Fibroblast of lung (primary cell): ENCODE measurements around the gene DIAPH1. TPM values are rescaled to one million over a fixed set of nuclear protein-coding genes. Genes with fewer than 3 reads are reported as not detected.

Source experiments
- DNase-seq, 2 donors: peaks; one replicate each; pipeline versions ENCODE4 v3.0.0 to v3.0.0-alpha.2; 2010; ENCODE audit warnings: low read depth in 2 of 2
- H2AFZ ChIP-seq: 2 replicates; pipeline ENCODE4 v1.5.1; 2012; ENCODE audit warnings: low read length, control low read depth, inconsistent platforms
- H3K27ac ChIP-seq: 2 replicates; pipeline ENCODE4 v1.5.1; 2011; ENCODE audit warnings: low read length, control low read depth; ENCODE audit not compliant: insufficient read depth
- H3K27me3 ChIP-seq: 2 replicates; pipeline ENCODE4 v1.5.1; 2011; ENCODE audit warnings: mild to moderate bottlenecking, low read length; ENCODE audit not compliant: control insufficient read depth, insufficient read depth
- H3K36me3 ChIP-seq: 2 replicates; pipeline ENCODE4 v1.5.1; 2011; ENCODE audit warnings: low read length; ENCODE audit not compliant: control insufficient read depth, insufficient read depth
- H3K4me1 ChIP-seq: 2 replicates; pipeline ENCODE4 v1.5.1; 2011; ENCODE audit warnings: low read length; ENCODE audit not compliant: control insufficient read depth, insufficient read depth; ENCODE audit errors: extremely low read depth
- H3K4me2 ChIP-seq: 2 replicates; pipeline ENCODE4 v1.5.1; 2011; ENCODE audit warnings: low read length, control low read depth; ENCODE audit not compliant: insufficient read depth; ENCODE audit errors: extremely low read depth
- H3K4me3 ChIP-seq, 4 experiments: fragments of 200-600 bp in 1 of 4; sonication (generic) in 1 of 4; replicated peaks in 1 of 4; 2 replicates each; pipeline ENCODE4 v1.5.1; 2011 to 2016; ENCODE audit warnings: low read length in 4 of 4, low read depth in 3 of 4, mild to moderate bottlenecking in 3 of 4, control low read depth in 2 of 4, inconsistent platforms in 1 of 4, mixed read lengths in 1 of 4; ENCODE audit not compliant: insufficient read depth in 1 of 4; ENCODE audit errors: control extremely low read depth in 1 of 4
- H3K79me2 ChIP-seq: 2 replicates; pipeline ENCODE4 v1.5.1; 2012; ENCODE audit warnings: mild to moderate bottlenecking, low read length, inconsistent platforms; ENCODE audit not compliant: control insufficient read depth, insufficient read depth
- H3K9ac ChIP-seq: 2 replicates; pipeline ENCODE4 v1.5.1; 2011; ENCODE audit warnings: mild to moderate bottlenecking, low read length, control low read depth; ENCODE audit not compliant: insufficient read depth
- H3K9me3 ChIP-seq: 2 replicates; pipeline ENCODE4 v1.5.1; 2012; ENCODE audit warnings: low read depth, low read length; ENCODE audit not compliant: control insufficient read depth, insufficient read depth
- H4K20me1 ChIP-seq: 2 replicates; pipeline ENCODE4 v1.5.1; 2011; ENCODE audit warnings: low read length; ENCODE audit not compliant: control insufficient read depth, insufficient read depth; ENCODE audit errors: extremely low read depth
- CTCF ChIP-seq, 2 donors: IDR thresholded peaks in 1 of 2; conservative IDR thresholded peaks in 1 of 2; 1 replicate in 1 of 2; 2 replicates in 1 of 2; pipeline ENCODE4 v1.5.1; 2011 to 2012; ENCODE audit warnings: low read length in 2 of 2, control low read depth in 1 of 2, inconsistent platforms in 1 of 2, low read depth in 1 of 2, mild to moderate bottlenecking in 1 of 2
- EZH2 ChIP-seq: IDR thresholded peaks from 2 replicates; pipeline ENCODE4 v1.5.1; 2012; ENCODE audit warnings: low read length, control low read depth, mild to moderate bottlenecking; ENCODE audit errors: missing control alignments
- polyA plus RNA-seq, 2 donors: library from polyadenylated mRNA; depleted of rRNA in 1 of 2; stranded (reverse) in 1 of 2; unstranded in 1 of 2; fragments of >200 nt; gene quantifications; 2 replicates each; pipeline ENCODE4 v1.2.1, GENCODE V29; 2011 to 2012; ENCODE audit warnings: missing spikeins in 1 of 2
- total RNA-seq: library from RNA; depleted of rRNA; stranded (reverse); fragments of >200 nt; gene quantifications from 2 replicates; pipeline ENCODE4 v1.2.1, GENCODE V29; 2014

DIAPH1 gene
- total and polyA plus RNA-seq, 2 donors (not counting 1 experiment from before 2014, with no cell fraction given), result 21.1 to 30.9 TPM

DNA sequence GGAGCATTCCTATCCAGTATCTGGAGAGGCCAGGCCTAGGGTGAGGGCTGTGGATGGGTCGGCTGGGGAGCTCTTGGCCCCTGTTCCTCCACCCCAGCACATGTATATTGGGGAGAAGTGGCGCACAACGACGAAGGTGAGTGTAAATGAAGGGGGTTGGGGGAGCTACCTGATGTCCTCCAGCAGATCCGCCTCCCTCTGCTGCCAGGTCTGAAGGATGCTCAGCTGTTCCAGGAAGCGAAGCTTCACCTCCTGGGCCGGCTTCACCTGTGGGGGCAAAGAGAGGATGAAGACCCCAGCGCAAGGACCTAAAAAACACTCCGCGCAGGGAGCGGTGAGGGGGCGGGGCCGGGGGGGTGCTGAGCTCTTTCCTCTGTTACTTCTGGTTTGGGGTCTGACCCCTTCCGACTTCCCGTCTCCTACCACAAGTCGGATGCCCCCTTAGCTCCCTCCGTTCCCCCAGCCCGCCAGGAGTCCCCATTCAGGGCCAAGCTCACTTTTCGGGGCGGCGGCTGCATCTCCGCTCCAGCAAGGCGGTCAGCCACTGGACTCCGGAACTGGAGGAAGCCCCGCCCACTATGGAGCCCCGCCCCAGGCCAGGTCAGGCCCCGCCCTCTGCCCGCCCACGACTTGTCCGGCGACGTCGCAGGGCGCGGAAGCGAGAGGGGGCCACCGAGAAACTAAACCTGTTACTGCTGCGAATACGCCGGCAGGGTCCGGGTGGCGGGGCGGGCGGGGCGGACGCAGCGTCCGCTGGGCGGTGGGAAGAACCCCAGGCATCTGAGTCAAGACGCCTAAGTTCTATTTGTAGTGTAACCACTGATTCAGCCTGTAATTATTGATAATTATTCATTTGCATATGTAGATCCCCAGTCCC, 32.3 kb upstream of the DIAPH1 start, which contains the start of gene FCHSD1:
Gene FCHSD1, minus strand, starts transcription at position 568 of the 877 bp plus-strand sequence. Its CDS starts 50 bp downstream, at position 518.
- H3K4me1 ChIP-seq, result peaks cover 6% of the 10 kb centered on the region
- no peak within 1 kb of the TSS for H3K27ac ChIP-seq
- peaks cover 8% of the 10 kb centered on the region for H3K36me3 ChIP-seq
- peak; percentile 69 to 76 for DNase-seq
- peak within 1 kb of the TSS; percentile 83 for H2AFZ ChIP-seq
- no peaks in the 10 kb centered on the region for H3K79me2 ChIP-seq
- H3K4me2 ChIP-seq, result peak within 1 kb of the TSS; percentile 92
- peak within 1 kb of the TSS; percentile 54 to 81 (median 77) for H3K4me3 ChIP-seq
- no peaks in the 10 kb centered on the region for H3K27me3 ChIP-seq
- no peaks in the 10 kb centered on the region for H3K9me3 ChIP-seq
- peak within 1 kb of the TSS; percentile 51 for H3K9ac ChIP-seq
- no peaks in the 10 kb centered on the region for H4K20me1 ChIP-seq
- TF ChIP-seq EZH2 (no peak), CTCF (conservative IDR thresholded peaks at IDR 0.05 in 1 of 2, IDR thresholded peaks at IDR 0.05 in 1 of 2; ENCODE audit: low read depth in 1 of 2, low read length in 2 of 2) (no peak)

DNA sequence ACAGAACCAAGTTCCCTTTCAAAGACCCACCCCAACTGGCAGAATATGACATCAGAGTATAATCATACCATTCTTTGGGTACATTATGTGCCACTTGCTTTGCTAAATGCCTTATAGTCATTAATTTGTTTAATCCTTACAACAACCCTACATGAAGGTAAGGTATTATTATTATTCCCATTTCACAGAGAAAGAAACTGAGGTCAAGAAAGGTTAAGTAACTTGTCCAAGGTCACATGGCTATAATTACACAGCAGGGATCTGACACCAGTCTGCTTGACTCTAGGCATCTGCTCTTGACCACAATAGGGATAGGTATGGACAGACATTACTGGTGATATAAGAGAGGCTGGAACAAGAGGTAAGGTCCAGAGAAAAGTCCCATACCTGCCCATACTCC, 31.2 kb upstream of the DIAPH1 start:
- Histone ChIP-seq H3K79me2 (no peaks in the 10 kb centered on the region), H3K36me3 (peaks cover 14% of the 10 kb centered on the region), H3K27me3 (no peaks in the 10 kb centered on the region), H3K9me3 (no peaks in the 10 kb centered on the region), H4K20me1 (no peaks in the 10 kb centered on the region), H3K4me2 (no peak overlapping the region), H3K4me3 (no peak overlapping the region), H3K9ac (no peak overlapping the region), H2AFZ (no peak overlapping the region), H3K27ac (no peak overlapping the region), H3K4me1 (peaks cover 6% of the 10 kb centered on the region)
- DNase-seq, result no peak
- TF ChIP-seq CTCF (conservative IDR thresholded peaks at IDR 0.05 in 1 of 2, IDR thresholded peaks at IDR 0.05 in 1 of 2; ENCODE audit: low read depth in 1 of 2, low read length in 2 of 2), result no peak
- no peak for TF ChIP-seq EZH2

DNA sequence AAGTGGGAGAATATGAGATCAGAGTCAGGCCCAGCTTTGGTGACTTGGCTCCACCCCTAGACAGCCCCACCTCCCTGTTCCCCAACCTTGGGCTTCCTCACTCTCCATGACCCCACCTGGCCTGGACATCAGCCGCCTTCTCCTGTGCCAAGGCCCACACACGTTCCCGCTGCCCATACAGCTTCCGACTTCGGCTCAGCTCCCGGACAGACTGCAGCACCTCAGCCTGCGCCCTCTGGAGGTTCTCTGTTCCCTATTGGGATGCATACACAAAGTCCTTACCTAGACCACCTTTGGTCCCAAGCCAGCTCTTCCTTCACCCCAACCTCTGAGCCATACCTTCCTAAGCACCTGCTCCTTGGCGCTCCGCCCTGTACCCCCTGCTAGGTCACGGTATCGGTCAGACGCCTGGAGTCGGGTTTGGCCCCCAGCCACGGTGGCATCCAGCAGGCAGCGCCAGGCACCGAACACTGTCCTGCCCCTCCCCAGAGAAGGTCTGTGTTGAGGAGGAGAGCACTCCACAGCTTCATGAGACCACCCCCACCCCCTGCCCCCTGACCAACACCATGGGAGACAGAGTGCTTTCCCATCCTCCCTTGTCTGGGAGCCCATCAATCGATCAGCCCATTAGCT, 30.4 kb upstream of the DIAPH1 start:
- H2AFZ ChIP-seq, result no peak overlapping the region
- TF ChIP-seq CTCF (conservative IDR thresholded peaks at IDR 0.05 in 1 of 2, IDR thresholded peaks at IDR 0.05 in 1 of 2; ENCODE audit: low read depth in 1 of 2, low read length in 2 of 2), result no peak
- TF ChIP-seq EZH2, result no peak
- H3K27ac ChIP-seq, result no peak overlapping the region
- no peaks in the 10 kb centered on the region for H3K9me3 ChIP-seq
- H3K9ac ChIP-seq, result no peak overlapping the region
- H3K4me2 ChIP-seq, result no peak overlapping the region
- H3K4me1 ChIP-seq, result peaks cover 6% of the 10 kb centered on the region
- no peak for DNase-seq
- peaks cover 14% of the 10 kb centered on the region for H3K36me3 ChIP-seq
- H3K27me3 ChIP-seq, result no peaks in the 10 kb centered on the region
- H4K20me1 ChIP-seq, result no peaks in the 10 kb centered on the region
- H3K4me3 ChIP-seq, result no peak overlapping the region
- no peaks in the 10 kb centered on the region for H3K79me2 ChIP-seq
